ENCODE measurements around the gene DCBLD1. TPM values are rescaled to one million over a fixed set of nuclear protein-coding genes. Genes with fewer than 3 reads are reported as not detected.

DCBLD1 gene
- total and polyA plus RNA-seq, 9 of the 15 experiments (the other 6 are each of a cell fraction or from before 2014, with no cell fraction given) = 0.80 to 8.5 (median 6.8) TPM

DNA sequence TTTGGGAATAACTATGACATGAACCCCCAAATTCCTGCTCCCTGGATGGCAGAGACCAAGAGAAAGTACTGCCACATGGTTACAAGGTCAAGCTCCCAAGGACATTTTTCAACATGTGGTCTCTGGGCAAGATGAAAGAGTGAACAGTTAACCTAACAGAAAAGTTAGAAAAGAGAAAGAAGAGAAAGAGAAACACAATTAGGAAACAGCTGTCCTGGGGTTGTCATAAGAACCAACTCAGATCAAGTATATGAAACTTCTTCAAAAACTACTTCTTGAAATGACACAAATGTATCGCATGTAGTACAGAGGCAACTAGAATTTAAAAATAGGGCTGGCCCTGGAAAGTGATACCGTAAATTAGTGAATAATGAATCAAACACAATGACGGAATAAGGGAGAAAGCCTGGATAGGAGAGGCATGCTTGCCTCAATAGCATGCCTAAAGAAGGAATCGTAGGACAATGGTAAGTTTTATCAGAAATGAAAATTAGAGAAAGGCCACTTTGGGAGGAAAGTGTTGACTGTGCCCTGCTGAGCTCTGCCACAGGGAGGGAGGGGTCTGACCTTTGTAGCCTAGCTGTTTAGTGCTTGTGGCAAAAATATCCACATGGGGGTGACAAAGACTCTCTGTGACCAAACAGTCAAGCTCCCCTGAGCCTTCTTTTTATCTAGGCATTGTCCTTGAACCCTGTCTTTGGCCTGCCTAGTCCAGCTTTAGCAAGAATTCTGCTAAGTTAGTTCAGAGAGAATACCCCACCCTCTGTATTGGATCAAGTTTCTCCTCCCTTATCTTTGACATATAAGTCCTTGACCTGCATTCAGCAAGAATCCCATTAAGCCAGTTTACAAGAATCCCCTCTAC, 4.3 kb upstream of the DCBLD1 start (continued):
- TF ChIP-seq RB1 (IDR thresholded peaks at IDR 0.05; ENCODE audit: low read depth) (0 out of 2 replicates have a peak, but pooled peaks have one; percentile 25), SMC3 (conservative IDR thresholded peaks at IDR 0.05; ENCODE audit: insufficient read depth, low read depth, low read length) (peak; percentile 57; the same call in 1 of the 2 replicates), DMBX1 (CRISPR knock-in tag; IDR thresholded peaks at IDR 0.05; ENCODE audit: borderline replicate concordance) (no peak), TEAD2 (tag; IDR thresholded peaks at IDR 0.05) (no peak), ZNF778 (CRISPR knock-in tag; IDR thresholded peaks at IDR 0.05) (no peak), RAD21 (CRISPR knock-in tag; conservative IDR thresholded peaks at IDR 0.05 in 1 of 2, IDR thresholded peaks at IDR 0.05 in 1 of 2) (peak; percentile 71 to 85), TAF7 (tag; IDR thresholded peaks at IDR 0.05) (no peak), MAZ (CRISPR knock-in tag; conservative IDR thresholded peaks at IDR 0.05 in 1 of 2, IDR thresholded peaks at IDR 0.05 in 1 of 2) (0 out of 4 replicates have a peak, but pooled peaks of 1 of the 2 experiments have one; percentile 25), ZC3H11A (IDR thresholded peaks at IDR 0.05; ENCODE audit: low read depth, low read length) (no peak), ESRRA (IDR thresholded peaks at IDR 0.05; ENCODE audit: borderline replicate concordance, low read depth) (peak; percentile 52)
- TF ChIP-seq, protein P1, sequence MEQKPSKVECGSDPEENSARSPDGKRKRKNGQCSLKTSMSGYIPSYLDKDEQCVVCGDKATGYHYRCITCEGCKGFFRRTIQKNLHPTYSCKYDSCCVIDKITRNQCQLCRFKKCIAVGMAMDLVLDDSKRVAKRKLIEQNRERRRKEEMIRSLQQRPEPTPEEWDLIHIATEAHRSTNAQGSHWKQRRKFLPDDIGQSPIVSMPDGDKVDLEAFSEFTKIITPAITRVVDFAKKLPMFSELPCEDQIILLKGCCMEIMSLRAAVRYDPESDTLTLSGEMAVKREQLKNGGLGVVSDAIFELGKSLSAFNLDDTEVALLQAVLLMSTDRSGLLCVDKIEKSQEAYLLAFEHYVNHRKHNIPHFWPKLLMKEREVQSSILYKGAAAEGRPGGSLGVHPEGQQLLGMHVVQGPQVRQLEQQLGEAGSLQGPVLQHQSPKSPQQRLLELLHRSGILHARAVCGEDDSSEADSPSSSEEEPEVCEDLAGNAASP (IDR thresholded peaks at IDR 0.05) = no peak
- TF ChIP-seq, protein P2, sequence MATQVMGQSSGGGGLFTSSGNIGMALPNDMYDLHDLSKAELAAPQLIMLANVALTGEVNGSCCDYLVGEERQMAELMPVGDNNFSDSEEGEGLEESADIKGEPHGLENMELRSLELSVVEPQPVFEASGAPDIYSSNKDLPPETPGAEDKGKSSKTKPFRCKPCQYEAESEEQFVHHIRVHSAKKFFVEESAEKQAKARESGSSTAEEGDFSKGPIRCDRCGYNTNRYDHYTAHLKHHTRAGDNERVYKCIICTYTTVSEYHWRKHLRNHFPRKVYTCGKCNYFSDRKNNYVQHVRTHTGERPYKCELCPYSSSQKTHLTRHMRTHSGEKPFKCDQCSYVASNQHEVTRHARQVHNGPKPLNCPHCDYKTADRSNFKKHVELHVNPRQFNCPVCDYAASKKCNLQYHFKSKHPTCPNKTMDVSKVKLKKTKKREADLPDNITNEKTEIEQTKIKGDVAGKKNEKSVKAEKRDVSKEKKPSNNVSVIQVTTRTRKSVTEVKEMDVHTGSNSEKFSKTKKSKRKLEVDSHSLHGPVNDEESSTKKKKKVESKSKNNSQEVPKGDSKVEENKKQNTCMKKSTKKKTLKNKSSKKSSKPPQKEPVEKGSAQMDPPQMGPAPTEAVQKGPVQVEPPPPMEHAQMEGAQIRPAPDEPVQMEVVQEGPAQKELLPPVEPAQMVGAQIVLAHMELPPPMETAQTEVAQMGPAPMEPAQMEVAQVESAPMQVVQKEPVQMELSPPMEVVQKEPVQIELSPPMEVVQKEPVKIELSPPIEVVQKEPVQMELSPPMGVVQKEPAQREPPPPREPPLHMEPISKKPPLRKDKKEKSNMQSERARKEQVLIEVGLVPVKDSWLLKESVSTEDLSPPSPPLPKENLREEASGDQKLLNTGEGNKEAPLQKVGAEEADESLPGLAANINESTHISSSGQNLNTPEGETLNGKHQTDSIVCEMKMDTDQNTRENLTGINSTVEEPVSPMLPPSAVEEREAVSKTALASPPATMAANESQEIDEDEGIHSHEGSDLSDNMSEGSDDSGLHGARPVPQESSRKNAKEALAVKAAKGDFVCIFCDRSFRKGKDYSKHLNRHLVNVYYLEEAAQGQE (IDR thresholded peaks at IDR 0.05; ENCODE audit: borderline replicate concordance) = peak; percentile 78
- TF ChIP-seq, protein P2 (CRISPR knock-in tag; IDR thresholded peaks at IDR 0.05; ENCODE audit: low read depth) = no peak
- TF ChIP-seq, protein P3, sequence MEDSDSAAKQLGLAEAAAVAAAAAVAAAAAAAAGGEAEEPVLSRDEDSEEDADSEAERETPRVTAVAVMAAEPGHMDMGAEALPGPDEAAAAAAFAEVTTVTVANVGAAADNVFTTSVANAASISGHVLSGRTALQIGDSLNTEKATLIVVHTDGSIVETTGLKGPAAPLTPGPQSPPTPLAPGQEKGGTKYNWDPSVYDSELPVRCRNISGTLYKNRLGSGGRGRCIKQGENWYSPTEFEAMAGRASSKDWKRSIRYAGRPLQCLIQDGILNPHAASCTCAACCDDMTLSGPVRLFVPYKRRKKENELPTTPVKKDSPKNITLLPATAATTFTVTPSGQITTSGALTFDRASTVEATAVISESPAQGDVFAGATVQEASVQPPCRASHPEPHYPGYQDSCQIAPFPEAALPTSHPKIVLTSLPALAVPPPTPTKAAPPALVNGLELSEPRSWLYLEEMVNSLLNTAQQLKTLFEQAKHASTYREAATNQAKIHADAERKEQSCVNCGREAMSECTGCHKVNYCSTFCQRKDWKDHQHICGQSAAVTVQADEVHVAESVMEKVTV (CRISPR knock-in tag; IDR thresholded peaks at IDR 0.05) = peak; percentile 69
